Measurements from ENCODE around the gene GTF3C1.

- TF ChIP-seq CTCF (IDR thresholded peaks at IDR 0.05) = no peak
- no peak for TF ChIP-seq EZH2 (IDR thresholded peaks at IDR 0.05; ENCODE audit: borderline replicate concordance, insufficient read depth, low read depth, low read length, poor library complexity, severe bottlenecking)
These were observed 11.5 kb upstream of the GTF3C1 start for GRCh38 chr16:27561216-27561615.
